ENCODE results near the gene NHS. TPM values are rescaled to one million over a fixed set of nuclear protein-coding genes. Genes with fewer than 3 reads are reported as not detected.

Gene NHS
- total RNA-seq, 1 experiment from 2014 or later = 5.7 TPM

GRCh38 chrX:17359500-17359899 lies 15.5 kb upstream of the NHS start (continued):
- TF ChIP-seq YY1 (IDR thresholded peaks at IDR 0.05; ENCODE audit: extremely low read depth, insufficient replicate concordance, low read depth, low read length) = no peak
- no peak for TF ChIP-seq MAX (IDR thresholded peaks at IDR 0.05)
- no peak for TF ChIP-seq TCF7L2 (IDR thresholded peaks at IDR 0.05; ENCODE audit: borderline replicate concordance, extremely low read depth, insufficient read depth, insufficient read length)
- no peak for TF ChIP-seq SP1 (IDR thresholded peaks at IDR 0.05; ENCODE audit: low read depth)
- no peak for TF ChIP-seq CBX3 (IDR thresholded peaks at IDR 0.05; ENCODE audit: low read depth)
- no peak for TF ChIP-seq CEBPB (IDR thresholded peaks at IDR 0.05; ENCODE audit: low read depth)

GRCh38 chrX:17361620-17362019 lies 13.4 kb upstream of the NHS start:
- no peak for DNase-seq (ENCODE audit: low read depth, low spot score)
- no TSS peak for BruUV-seq (replicated peaks)

More at GRCh38 chrX:17361620-17362019, 13.4 kb upstream of the NHS start:
- POLR2A ChIA-PET = no interaction called here
- Histone ChIP-seq H3K4me3 (replicated peaks in 1 of 2; ENCODE audit: low read depth in 1 of 2, low read length in 2 of 2) (no peak overlapping the region), H4K20me1 (ENCODE audit: insufficient read depth) (no peaks in the 10 kb centered on the region), H3K36me3 (ENCODE audit: control insufficient read depth in 1 of 2, insufficient read depth in 2 of 2, low read length in 2 of 2) (no peaks in the 10 kb centered on the region), H3K4me2 (ENCODE audit: low read length) (no peak overlapping the region), H3K9ac (ENCODE audit: low read length) (no peak overlapping the region), H3K79me2 (ENCODE audit: insufficient read depth, low read length) (no peaks in the 10 kb centered on the region), H3K27me3 (ENCODE audit: insufficient read depth, low read length) (no peaks in the 10 kb centered on the region), H3K9me3 (ENCODE audit: control insufficient read depth in 1 of 2, insufficient read depth in 1 of 2, low read depth in 1 of 2, low read length in 2 of 2) (no peaks in the 10 kb centered on the region), H3K27ac (ENCODE audit: low read depth, low read length) (no peak overlapping the region), H3K4me1 (ENCODE audit: control insufficient read depth in 1 of 2, insufficient read depth in 2 of 2, low read length in 2 of 2) (no peaks in the 10 kb centered on the region), H2AFZ (ENCODE audit: low read depth, low read length, poor library complexity, severe bottlenecking) (no peak overlapping the region), H3K9me2 (ENCODE audit: insufficient read depth) (no peaks in the 10 kb centered on the region)
- ATAC-seq = peak; percentile 76
- CTCF ChIA-PET = no interaction called here
- RAD21 ChIA-PET (ENCODE audit: low non-redundant PET in 1 of 2, low total read pairs in 2 of 2, uncharacterized antibody in 2 of 2, unreplicated experiment in 2 of 2) = no interaction called here
- intact Hi-C loops (cut with micrococcal nuclease) = no loop called here
- no peak for TF ChIP-seq SRF (IDR thresholded peaks at IDR 0.05; ENCODE audit: low read depth)
- no peak for TF ChIP-seq EGR1 (IDR thresholded peaks at IDR 0.05; ENCODE audit: low read depth)
- 0 out of 2 replicates have a peak, but pooled peaks have one; percentile 6 for TF ChIP-seq RAD21 (IDR thresholded peaks at IDR 0.05; ENCODE audit: low read depth)
- no peak for TF ChIP-seq POLR2A (IDR thresholded peaks at IDR 0.05; ENCODE audit: borderline replicate concordance, extremely low read depth, insufficient read depth, insufficient read length)
- TF ChIP-seq POLR2AphosphoS5 (IDR thresholded peaks at IDR 0.05; ENCODE audit: low read depth, low read length) = no peak
- TF ChIP-seq CTCF (IDR thresholded peaks at IDR 0.05 in 2 of 3, conservative IDR thresholded peaks at IDR 0.05 in 1 of 3; ENCODE audit: borderline replicate concordance in 1 of 3, insufficient read depth in 1 of 3, low read depth in 2 of 3, low read length in 2 of 3) = peak; percentile 51 to 62 (median 57); a peak in 5 of 6 replicates
